Measurements from ENCODE around the gene CHMP4B.

CHMP4B gene

DNA sequence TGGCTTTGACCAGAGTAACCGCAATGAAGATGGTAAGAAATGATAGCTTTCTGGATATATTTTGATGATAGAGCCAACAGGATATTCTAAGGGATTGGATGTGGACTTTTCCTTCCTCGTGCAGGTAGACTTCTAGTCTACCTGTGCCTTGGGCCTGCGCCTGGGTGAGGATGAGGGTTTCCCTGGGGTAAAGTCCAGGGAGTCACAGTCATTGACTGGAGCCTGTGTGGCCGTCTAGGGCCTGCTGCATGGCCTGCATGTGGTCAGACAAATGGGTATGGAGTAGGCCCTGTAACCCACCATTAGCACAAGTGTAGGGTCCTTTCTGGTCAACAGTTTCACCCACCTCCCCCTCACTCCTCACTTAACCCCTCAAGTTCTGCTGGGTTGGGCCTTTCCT is 12.7 kb upstream of the CHMP4B start:
- H3K4me3 ChIP-seq (ENCODE audit: low read depth, low read length), result no peak overlapping the region
- in situ Hi-C loops (cut with HindIII; ENCODE audit: low sequenced_read_pairs), result no loop called here
- no peak for DNase-seq (ENCODE audit: low read depth)
- TF ChIP-seq, protein P1, sequence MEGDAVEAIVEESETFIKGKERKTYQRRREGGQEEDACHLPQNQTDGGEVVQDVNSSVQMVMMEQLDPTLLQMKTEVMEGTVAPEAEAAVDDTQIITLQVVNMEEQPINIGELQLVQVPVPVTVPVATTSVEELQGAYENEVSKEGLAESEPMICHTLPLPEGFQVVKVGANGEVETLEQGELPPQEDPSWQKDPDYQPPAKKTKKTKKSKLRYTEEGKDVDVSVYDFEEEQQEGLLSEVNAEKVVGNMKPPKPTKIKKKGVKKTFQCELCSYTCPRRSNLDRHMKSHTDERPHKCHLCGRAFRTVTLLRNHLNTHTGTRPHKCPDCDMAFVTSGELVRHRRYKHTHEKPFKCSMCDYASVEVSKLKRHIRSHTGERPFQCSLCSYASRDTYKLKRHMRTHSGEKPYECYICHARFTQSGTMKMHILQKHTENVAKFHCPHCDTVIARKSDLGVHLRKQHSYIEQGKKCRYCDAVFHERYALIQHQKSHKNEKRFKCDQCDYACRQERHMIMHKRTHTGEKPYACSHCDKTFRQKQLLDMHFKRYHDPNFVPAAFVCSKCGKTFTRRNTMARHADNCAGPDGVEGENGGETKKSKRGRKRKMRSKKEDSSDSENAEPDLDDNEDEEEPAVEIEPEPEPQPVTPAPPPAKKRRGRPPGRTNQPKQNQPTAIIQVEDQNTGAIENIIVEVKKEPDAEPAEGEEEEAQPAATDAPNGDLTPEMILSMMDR (IDR thresholded peaks at IDR 0.05; ENCODE audit: low read depth, low read length, missing control alignments), result no peak

DNA sequence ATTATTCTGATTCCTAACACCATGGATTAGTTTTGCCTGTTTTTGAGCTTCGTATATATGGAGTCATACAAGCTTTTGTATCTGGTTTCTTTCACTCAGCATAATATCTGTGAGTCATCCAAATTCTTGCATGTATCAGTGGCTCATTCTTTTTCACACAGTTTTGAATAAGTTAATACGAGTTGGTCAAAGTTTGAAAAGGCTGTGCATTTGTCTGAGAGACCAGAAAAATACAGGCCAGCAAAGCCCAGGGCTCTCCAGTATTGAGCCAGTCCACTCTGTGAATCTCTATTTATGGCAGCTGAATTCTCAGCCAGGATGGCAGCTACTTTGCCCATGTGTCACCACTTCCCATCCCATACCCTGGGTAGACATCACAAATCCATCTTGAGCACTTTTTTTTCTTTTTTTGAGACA is 7.2 kb upstream of the CHMP4B start:
- H3K4me3 ChIP-seq (ENCODE audit: low read depth, low read length), result no peak overlapping the region
- TF ChIP-seq, protein P1 (IDR thresholded peaks at IDR 0.05; ENCODE audit: low read depth, low read length, missing control alignments), result no peak
- in situ Hi-C loops (cut with HindIII; ENCODE audit: low sequenced_read_pairs), result no loop called here
- peak; percentile 63 for DNase-seq (ENCODE audit: low read depth)

DNA sequence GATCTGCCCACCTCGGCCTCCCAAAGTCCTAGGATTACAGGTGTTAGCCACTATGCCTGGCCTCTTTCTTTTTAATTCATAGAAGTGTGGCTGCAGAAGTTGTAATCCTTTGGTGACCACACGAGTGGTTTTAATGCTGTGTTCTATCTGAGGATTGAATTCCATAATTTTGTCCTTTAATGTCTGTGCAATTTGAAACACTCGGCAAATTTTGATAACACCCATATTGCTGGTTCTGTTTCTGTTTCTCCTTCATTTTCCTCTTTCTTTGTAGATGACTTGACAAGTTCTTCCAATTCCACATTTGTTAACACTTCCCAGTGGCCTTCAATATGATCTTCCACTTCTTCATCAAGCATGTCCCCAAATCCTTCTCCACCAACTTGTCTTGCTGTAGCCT is 2.8 kb upstream of the CHMP4B start:
- no peak overlapping the region for H3K4me3 ChIP-seq (ENCODE audit: low read depth, low read length)
- TF ChIP-seq, protein P1 (IDR thresholded peaks at IDR 0.05; ENCODE audit: low read depth, low read length, missing control alignments), result no peak
- DNase-seq (ENCODE audit: low read depth), result no peak
- in situ Hi-C loops (cut with HindIII; ENCODE audit: low sequenced_read_pairs), result no loop called here

DNA sequence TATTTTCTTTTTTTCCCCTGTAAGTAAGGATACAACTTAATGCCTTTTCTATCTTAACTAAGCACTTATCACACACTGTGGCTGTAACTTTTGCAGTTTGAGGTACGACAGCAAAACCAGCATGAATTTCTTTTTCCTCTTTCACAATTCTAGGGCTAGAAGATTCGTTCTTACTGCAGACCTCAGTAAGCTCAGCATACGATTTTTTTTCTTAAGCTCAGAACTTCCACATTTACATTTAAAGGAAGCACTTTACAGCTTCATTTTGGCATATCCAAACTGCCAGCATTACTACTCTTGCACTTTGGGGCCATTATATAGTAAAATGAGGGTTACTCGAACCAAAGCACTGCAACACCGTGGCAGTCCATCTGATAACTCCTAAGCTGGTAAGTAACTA is 889 bp upstream of the CHMP4B start:
- in situ Hi-C loops (cut with HindIII; ENCODE audit: low sequenced_read_pairs), result no loop called here
- TF ChIP-seq, protein P1 (IDR thresholded peaks at IDR 0.05; ENCODE audit: low read depth, low read length, missing control alignments), result no peak
- no peak overlapping the region for H3K4me3 ChIP-seq (ENCODE audit: low read depth, low read length)
- no peak for DNase-seq (ENCODE audit: low read depth)

DNA sequence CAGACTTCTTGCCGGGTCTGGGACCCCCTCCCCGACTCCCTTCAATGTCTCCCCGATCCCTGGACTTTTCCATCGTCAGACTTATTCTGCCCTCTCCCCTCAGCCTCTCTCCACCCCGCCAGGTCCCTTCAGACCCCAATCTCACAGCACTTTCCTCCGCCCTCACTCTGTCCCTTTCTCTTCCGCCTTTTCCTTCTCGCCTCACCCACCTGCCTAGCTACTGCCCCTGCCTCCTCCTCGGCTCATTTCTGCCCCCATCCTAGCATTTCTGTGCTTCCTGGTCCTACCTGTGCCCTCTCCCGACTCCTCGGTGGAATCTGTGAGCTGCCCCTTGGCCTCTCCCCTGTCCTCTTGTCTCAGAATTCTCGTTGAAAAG is 616 bp downstream of the CHMP4B start:
- in situ Hi-C loops (cut with HindIII; ENCODE audit: low sequenced_read_pairs), result no loop called here
- peak overlapping the region; percentile 86 for H3K4me3 ChIP-seq (ENCODE audit: low read depth, low read length)
- no peak for DNase-seq (ENCODE audit: low read depth)
- TF ChIP-seq, protein P1 (IDR thresholded peaks at IDR 0.05; ENCODE audit: low read depth, low read length, missing control alignments), result no peak

DNA sequence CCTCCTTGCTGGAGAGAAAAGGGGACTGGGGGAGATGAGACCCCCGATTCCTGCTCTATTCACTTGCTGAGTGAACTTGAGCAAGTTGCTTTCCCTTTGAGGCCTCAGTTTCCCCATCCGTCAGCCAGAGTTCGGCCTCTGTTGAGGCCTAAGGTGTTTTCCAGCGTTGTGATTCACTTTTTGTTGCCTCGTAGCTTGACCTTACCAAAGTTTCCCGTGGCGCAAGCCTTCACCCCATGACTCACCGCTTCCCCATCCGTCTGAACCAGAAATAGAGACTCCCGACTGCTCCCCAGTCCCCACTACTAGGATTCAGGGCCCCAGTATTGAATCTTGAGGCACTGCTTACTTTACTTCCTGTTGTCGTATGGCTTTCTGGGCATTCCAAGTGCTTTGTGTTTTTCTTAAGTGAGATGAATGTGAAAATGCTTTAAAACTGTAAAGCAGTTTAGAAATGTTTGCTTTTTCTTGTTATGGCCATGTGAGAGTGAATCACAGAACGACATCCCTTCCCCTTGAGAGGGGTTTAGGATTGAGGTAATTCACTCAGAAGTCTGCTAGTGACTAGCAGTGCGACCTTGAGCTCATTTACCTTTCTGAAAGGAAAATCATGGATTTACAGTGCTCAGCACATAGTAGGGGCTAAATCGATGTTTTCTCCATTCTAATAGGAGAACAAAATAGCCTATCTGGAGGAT is 1.2 kb downstream of the CHMP4B start:
- TF ChIP-seq, protein P1 (IDR thresholded peaks at IDR 0.05; ENCODE audit: low read depth, low read length, missing control alignments), result no peak
- no peak for DNase-seq (ENCODE audit: low read depth)
- H3K4me3 ChIP-seq (ENCODE audit: low read depth, low read length), result peak overlapping the region; percentile 86
- in situ Hi-C loops (cut with HindIII; ENCODE audit: low sequenced_read_pairs), result no loop called here

Data from astrocyte of the cerebellum (primary cell).